GM21423 (cell line): ENCODE results near the gene TAPBPL.

Experiments used
- ATAC-seq: cut with Tn5 transposase; IDR thresholded peaks from one replicate; pipeline ENCODE4 v1.9.1; 2021; ENCODE audit warnings: mild to moderate bottlenecking, moderate library complexity; ENCODE audit not compliant: unreplicated experiment

TAPBPL gene

DNA sequence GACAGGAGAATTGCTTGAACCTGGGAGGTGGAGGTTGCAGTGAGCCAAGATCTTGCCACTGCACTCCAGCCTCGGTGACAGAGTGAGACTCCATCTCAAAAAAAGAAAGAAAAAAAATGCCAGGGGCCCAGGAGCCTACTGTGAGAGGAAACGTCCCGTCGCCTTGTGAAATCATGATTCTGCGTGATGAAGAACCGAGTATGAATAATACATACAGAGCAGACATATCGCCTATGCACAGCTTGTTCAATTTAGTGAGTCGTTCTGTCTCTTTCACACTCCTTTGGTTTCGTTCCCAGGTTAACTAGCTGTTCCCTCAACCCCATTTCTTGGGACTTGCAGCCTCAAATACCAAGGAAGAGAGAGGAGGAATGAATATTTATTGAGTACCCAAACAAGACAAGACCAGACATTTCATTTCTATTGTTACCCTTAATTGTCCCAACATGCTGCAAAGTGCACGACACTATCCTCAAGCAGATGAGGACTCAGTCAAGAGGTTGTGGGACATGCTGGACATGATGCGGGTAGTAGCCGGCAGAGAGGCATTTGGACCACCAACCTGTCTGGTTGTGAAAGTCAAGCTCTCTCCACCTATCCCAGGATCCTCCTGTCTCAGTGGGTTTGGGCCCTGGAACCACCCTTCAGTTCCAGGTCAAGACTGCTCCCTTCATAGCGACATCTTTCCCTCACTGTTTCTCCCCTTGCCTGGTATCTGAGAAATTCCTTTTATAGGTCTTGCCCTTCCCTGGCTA, 15.7 kb upstream of the TAPBPL start:
- no peak for ATAC-seq

DNA sequence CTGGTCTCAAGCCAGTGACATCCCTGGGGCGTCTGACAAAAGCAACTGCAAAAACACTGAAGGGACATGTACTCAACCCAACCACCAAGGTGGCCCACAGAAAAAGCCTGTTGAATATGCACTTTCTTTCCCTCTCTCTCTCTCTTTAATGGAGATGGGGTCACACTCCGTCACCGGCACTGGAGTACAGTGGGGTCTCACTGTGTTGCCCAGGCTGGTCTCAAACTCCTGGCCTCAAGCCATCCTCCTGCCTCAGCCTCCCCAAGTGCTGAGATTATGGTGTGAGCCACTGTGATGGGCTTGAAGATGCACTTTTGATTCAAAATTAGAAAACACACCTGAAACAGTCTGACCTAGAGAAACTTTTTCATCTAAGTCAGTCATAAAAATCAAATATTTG, 14.3 kb upstream of the TAPBPL start:
- ATAC-seq = no peak

- no peak for ATAC-seq
Measured at GRCh38 chr12:6438345-6438744, 13.5 kb upstream of the TAPBPL start.

GRCh38 chr12:6440391-6440790, 11.5 kb upstream of the TAPBPL start:
- no peak for ATAC-seq

DNA sequence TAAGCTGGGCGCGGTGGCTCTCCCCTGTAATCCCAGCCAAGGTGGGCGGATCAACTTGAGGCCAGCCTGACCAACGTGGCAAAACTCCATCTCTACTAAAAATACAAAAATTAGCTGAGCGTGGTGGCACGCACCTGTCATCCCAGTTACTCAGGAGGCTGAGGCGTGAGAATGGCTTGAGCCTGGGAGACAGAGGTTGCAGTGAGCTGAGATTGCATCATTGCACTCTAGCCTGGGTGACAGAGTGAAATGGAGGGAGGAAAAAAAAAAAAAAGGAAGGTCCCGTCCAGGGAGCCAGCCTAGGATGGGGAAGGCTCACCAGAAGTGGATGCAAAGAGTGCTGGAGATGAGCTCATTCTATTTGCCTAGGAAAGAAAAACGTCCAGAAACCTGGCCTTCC, 9.0 kb upstream of the TAPBPL start:
- ATAC-seq = no peak

- ATAC-seq = no peak
Measured at GRCh38 chr12:6443361-6443983, 8.4 kb upstream of the TAPBPL start.

DNA sequence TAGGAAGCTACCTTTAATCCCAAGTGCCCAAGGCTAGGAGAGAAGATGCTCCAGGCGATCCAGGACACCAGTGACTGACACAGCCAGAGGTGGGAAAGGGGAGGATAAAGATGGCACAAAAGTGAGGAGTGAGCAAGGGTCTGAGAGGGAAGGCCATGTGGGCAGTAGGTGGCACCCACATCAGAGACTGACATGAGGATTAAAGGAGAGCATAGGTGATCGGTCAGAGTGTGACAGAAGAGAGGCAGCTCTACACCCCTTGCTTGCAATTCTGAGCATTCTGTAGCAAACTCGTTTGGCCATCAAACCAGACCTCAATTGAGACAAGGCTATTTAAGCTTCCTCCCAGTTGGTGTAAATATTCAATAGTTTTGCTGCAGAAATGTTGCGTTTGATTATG, 7.8 kb upstream of the TAPBPL start:
- no peak for ATAC-seq

DNA sequence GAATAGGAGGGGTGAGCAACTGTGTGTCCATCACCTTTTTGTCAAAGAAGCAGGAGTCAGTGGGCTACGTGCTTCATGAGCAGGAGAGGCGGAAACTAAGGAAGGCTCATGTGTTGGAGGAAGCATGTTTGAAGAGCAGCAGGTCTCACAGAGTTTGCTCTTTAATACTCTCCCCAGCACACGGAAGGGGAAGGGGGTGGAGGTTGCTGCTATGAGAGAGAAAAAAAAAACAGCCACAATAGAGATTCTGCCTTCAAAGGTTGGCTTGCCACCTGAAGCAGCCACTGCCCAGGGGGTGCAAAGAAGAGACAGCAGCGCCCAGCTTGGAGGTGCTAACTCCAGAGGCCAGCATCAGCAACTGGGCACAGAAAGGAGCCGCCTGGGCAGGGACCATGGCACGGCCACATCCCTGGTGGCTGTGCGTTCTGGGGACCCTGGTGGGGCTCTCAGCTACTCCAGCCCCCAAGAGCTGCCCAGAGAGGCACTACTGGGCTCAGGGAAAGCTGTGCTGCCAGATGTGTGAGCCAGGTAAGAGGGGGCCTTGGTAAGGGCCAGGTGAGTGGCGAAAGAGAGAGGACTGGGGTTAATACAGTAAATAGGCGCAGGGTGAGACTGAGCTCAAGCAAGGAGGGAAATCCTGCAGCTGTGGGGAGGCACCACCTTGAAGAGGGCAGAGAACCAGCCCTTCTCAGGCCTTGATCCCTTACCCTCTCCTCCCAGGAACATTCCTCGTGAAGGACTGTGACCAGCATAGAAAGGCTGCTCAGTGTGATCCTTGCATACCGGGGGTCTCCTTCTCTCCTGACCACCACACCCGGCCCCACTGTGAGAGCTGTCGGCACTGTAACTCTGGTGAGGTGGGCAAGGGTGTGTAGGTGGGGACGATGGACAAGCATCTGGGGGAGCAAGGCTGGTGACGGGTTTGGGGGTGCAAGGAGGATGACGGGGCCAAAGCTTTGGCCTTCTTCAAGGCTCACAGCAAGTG, 6.8 kb upstream of the TAPBPL start, which contains the start of gene CD27:
TSS of gene CD27 (plus strand) at position 252 of the 985 bp plus-strand sequence. CDS start at position 393, 141 bp downstream.
- no peak for ATAC-seq

GRCh38 chr12:6450091-6450868, 1.6 kb upstream of the TAPBPL start:
- no peak for ATAC-seq

- no peak for ATAC-seq
Measured at GRCh38 chr12:6450869-6451347, 934 bp upstream of the TAPBPL start.

- ATAC-seq = no peak
Measured at GRCh38 chr12:6452245-6452943, 552 bp downstream of the TAPBPL start.

GRCh38 chr12:6452944-6453630, 1.2 kb downstream of the TAPBPL start:
- ATAC-seq = no peak

DNA sequence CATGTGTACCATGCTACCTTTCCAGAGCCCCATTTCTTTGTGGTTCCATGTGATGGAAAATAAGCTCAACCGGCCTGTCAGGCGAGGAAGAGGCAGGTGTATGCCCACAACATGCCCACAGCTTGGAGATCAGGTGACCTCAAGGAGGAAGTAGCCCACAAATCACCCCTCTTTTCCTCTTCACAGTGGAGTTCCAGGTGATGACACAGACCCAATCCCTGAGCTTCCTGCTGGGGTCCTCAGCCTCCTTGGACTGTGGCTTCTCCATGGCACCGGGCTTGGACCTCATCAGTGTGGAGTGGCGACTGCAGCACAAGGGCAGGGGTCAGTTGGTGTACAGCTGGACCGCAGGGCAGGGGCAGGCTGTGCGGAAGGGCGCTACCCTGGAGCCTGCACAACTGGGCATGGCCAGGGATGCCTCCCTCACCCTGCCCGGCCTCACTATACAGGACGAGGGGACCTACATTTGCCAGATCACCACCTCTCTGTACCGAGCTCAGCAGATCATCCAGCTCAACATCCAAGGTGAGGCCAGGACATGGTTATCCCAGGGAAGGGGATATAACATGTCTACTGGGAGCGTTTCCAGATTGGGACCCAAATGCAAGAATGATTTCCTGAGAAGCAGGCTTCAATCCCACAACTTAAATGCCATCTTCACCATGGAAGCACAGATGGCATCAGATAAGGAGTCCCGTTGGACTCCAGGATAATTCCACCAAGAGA, 5.5 kb downstream of the TAPBPL start:
- no peak for ATAC-seq

- ATAC-seq = no peak
Measured at GRCh38 chr12:6458281-6459003, 6.6 kb downstream of the TAPBPL start.

DNA sequence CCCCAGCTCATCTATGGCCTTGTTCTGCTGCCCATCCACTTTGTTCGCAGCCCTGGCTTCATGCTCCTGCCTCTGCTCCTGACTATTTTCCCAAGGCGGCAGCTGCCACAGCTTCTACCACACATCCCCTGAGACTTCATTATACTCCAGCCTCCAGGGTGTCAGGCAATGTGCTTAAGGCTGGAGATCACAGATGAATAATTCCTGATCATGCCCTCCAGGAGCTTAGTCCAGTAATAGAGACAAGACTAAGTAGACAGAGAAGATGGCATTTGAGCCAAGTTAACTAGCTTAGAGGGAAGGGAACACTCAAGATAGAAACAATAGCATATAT, 7.1 kb downstream of the TAPBPL start:
- no peak for ATAC-seq

- ATAC-seq = no peak
Measured at GRCh38 chr12:6460751-6461371, 9.0 kb downstream of the TAPBPL start.

DNA sequence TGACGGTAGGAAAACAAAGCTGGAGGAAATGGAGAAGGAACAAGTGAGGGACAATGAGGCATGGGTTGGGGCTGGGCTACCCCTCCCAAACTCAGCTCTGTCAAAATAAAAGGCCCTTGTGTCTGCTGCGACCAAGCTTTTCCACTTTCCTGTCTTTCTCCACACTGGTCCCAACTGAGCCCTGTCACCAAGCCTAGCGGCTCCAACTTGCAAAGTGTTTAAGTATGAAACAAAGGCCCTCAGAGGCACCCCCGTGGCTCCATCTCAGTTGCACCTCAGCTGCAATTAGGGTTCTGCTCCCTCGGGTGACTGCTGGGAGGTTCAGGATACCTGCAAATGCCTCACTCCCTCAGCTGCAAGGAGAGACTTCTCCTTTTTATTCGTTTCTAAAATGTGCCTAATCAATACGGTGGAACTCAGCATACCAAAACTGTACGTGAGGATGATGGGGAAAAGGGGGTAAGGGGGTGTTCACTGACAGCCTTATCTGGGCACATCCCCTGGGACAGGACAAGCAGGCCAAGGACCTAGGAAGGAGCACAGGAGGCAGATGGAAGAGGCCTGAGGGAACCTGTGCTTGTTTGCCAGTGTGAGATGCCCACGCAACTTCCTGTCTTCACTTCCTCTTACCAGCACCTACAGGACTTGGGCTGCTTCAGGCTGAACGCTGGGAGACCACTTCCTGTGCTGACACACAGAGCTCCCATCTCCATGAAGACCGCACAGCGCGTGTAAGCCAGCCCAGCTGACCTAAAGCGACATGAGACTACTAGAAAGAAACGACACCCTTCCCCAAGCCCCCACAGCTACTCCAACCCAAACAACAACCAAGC, 9.8 kb downstream of the TAPBPL start:
- peak; percentile 83 for ATAC-seq
